Measurements from ENCODE around the gene NCEH1.

GRCh38 chr3:172612871-172613678 is 97.8 kb downstream of the NCEH1 start:
- TF ChIP-seq CTCF (IDR thresholded peaks at IDR 0.05) (no peak), ZFX (IDR thresholded peaks at IDR 0.05; ENCODE audit: borderline replicate concordance) (no peak)
